IMR-90 (cell line): Measurements from ENCODE around the gene HECW1. TPM values are rescaled to one million over a fixed set of nuclear protein-coding genes. Genes with fewer than 3 reads are reported as not detected.

Experiments used
- ATAC-seq: fragments of 200-7000 bp; cut with Tn5 transposase; 2 replicates; pipeline ENCODE4 v1.9.1; 2020; ENCODE audit warnings: low read depth, mild to moderate bottlenecking, moderate library complexity
- BruUV-seq: library from RNA; stranded (reverse); fragments of 400-500 nt; replicated peaks from 2 replicates; lab custom pipeline; 2021; lab: Mats Ljungman, UMichigan
- CTCF ChIA-PET: fragments of 300-600 bp; formaldehyde crosslinking; extraction: SDS; loops from one replicate; lab custom pipeline; 2021; ENCODE audit warnings: antibody characterized with exemption; lab: Yijun Ruan, JAX
- POLR2A ChIA-PET: fragments of 300-600 bp; sonication (Branson Sonifier 250); formaldehyde crosslinking; loops from one replicate; lab custom pipeline; 2022; ENCODE audit warnings: antibody characterized with exemption; ENCODE audit not compliant: unreplicated experiment; lab: Charles Lee
- DNase-seq: peaks from one replicate; pipeline ENCODE4 v3.0.0; 2013
- H2AFZ ChIP-seq: replicated peaks from 2 replicates; pipeline ENCODE3; 2013; ENCODE audit warnings: low read length, mild to moderate bottlenecking; ENCODE audit not compliant: poor library complexity
- H2AK5ac ChIP-seq: 2 replicates; pipeline ENCODE4 v1.6.1; 2013; ENCODE audit warnings: low read depth, low read length, inconsistent platforms
- H2AK9ac ChIP-seq: replicated peaks from 2 replicates; pipeline ENCODE3; 2013; ENCODE audit warnings: mild to moderate bottlenecking, low read depth, low read length, moderate library complexity; ENCODE audit not compliant: poor library complexity
- H2BK120ac ChIP-seq: 2 replicates; pipeline ENCODE4 v1.6.1; 2013; ENCODE audit warnings: low read depth, low read length, inconsistent platforms
- H2BK15ac ChIP-seq: 3 replicates; pipeline ENCODE4 v1.6.1; 2013; ENCODE audit warnings: low read depth, low read length, inconsistent platforms
- H2BK20ac ChIP-seq: 2 replicates; pipeline ENCODE4 v1.6.1; 2013; ENCODE audit warnings: low read depth, mild to moderate bottlenecking, inconsistent platforms, low read length, moderate library complexity
- H2BK5ac ChIP-seq: 2 replicates; pipeline ENCODE4 v1.6.1; 2013; ENCODE audit warnings: mild to moderate bottlenecking, low read depth, low read length, inconsistent platforms; ENCODE audit not compliant: poor library complexity, severe bottlenecking
- H3K14ac ChIP-seq: replicated peaks from 2 replicates; pipeline ENCODE4 v1.6.1; 2013; ENCODE audit warnings: low read depth, low read length, inconsistent platforms
- H3K18ac ChIP-seq: 2 replicates; pipeline ENCODE4 v1.6.1; 2013; ENCODE audit warnings: low read depth, low read length, control low read depth
- H3K23ac ChIP-seq: 2 replicates; pipeline ENCODE4 v1.6.1; 2013; ENCODE audit warnings: low read depth, low read length, inconsistent platforms
- H3K27ac ChIP-seq: 2 replicates; pipeline ENCODE4 v1.5.1; 2013; ENCODE audit warnings: mild to moderate bottlenecking, control low read depth, low read length; ENCODE audit not compliant: insufficient read depth
- H3K27me3 ChIP-seq: 2 replicates; pipeline ENCODE4 v1.6.1; 2013; ENCODE audit warnings: low read length; ENCODE audit not compliant: control insufficient read depth, insufficient read depth
- H3K36me3 ChIP-seq: 2 replicates; pipeline ENCODE4 v1.6.1; 2013; ENCODE audit warnings: low read length, mixed read lengths; ENCODE audit not compliant: control insufficient read depth, insufficient read depth
- H3K4ac ChIP-seq: 2 replicates; pipeline ENCODE4 v1.6.1; 2013; ENCODE audit warnings: low read depth, low read length, inconsistent platforms
- H3K4me1 ChIP-seq: 2 replicates; pipeline ENCODE4 v1.6.1; 2013; ENCODE audit warnings: low read length, mixed read lengths; ENCODE audit not compliant: control insufficient read depth, insufficient read depth
- H3K4me2 ChIP-seq: 2 replicates; pipeline ENCODE4 v1.6.1; 2013; ENCODE audit warnings: low read depth, mild to moderate bottlenecking, control low read depth, low read length, moderate library complexity
- H3K4me3 ChIP-seq: 2 replicates; pipeline ENCODE4 v1.5.1; 2013; ENCODE audit warnings: low read depth, mild to moderate bottlenecking, control low read depth, low read length, moderate library complexity; ENCODE audit not compliant: insufficient read depth
- H3K56ac ChIP-seq: 2 replicates; pipeline ENCODE4 v1.6.1; 2013; ENCODE audit warnings: low read length, inconsistent platforms; ENCODE audit not compliant: insufficient read depth; ENCODE audit errors: extremely low read depth
- H3K79me1 ChIP-seq, 2 experiments: 2 replicates each; pipeline ENCODE4 v1.6.1; 2013; ENCODE audit warnings: low read length in 2 of 2, inconsistent platforms in 1 of 2, low read depth in 1 of 2
- H3K9ac ChIP-seq: 2 replicates; pipeline ENCODE4 v1.6.1; 2013; ENCODE audit warnings: low read depth, low read length, control low read depth
- H3K9me1 ChIP-seq: 2 replicates; pipeline ENCODE4 v1.6.1; 2013; ENCODE audit warnings: low read length, inconsistent platforms; ENCODE audit not compliant: insufficient read depth
- H3K9me3 ChIP-seq: 2 replicates; pipeline ENCODE4 v1.6.1; 2013; ENCODE audit warnings: low read length; ENCODE audit not compliant: control insufficient read depth, insufficient read depth
- H4K20me1 ChIP-seq: 2 replicates; pipeline ENCODE4 v1.6.1; 2013; ENCODE audit warnings: low read length, inconsistent platforms; ENCODE audit not compliant: insufficient read depth
- H4K5ac ChIP-seq: 2 replicates; pipeline ENCODE4 v1.6.1; 2013; ENCODE audit warnings: mild to moderate bottlenecking, low read depth, low read length, control low read depth
- H4K8ac ChIP-seq, 2 experiments: 2 replicates each; pipeline ENCODE4 v1.6.1; 2013; ENCODE audit warnings: low read depth in 2 of 2, low read length in 2 of 2, control low read depth in 1 of 2, inconsistent platforms in 1 of 2
- H4K91ac ChIP-seq: 2 replicates; pipeline ENCODE4 v1.6.1; 2013; ENCODE audit warnings: low read depth, low read length, inconsistent platforms; ENCODE audit not compliant: insufficient read depth
- CEBPB ChIP-seq: IDR thresholded peaks from 2 replicates; pipeline ENCODE4 v1.6.1; 2012; ENCODE audit warnings: low read depth, low read length, improper control_type of control experiment
- CHD1 ChIP-seq: IDR thresholded peaks from 2 replicates; pipeline ENCODE4 v1.6.1; 2012; ENCODE audit warnings: low read depth, low read length, improper control_type of control experiment
- FOS ChIP-seq: fragments of 150-350 bp; IDR thresholded peaks from 2 replicates; pipeline ENCODE4 v1.6.1; 2016; ENCODE audit warnings: low read depth, low read length
- RAD21 ChIP-seq: IDR thresholded peaks from 2 replicates; pipeline ENCODE4 v1.6.1; 2012; ENCODE audit warnings: low read length, improper control_type of control experiment
- RCOR1 ChIP-seq: IDR thresholded peaks from 2 replicates; pipeline ENCODE4 v1.6.1; 2012; ENCODE audit warnings: mild to moderate bottlenecking, low read length, improper control_type of control experiment; ENCODE audit not compliant: insufficient replicate concordance
- SMC3 ChIP-seq: fragments of 150-350 bp; IDR thresholded peaks from 2 replicates; pipeline ENCODE4 v1.6.1; 2016; ENCODE audit warnings: low read depth, mild to moderate bottlenecking, antibody characterized with exemption, low read length, moderate library complexity
- WGBS, 2 experiments: methylation state at CpG; one replicate each; pipeline versions ENCODE4 v1.1.5 to v1.1.7; 2013; ENCODE audit warnings: missing lambda C conversion rate in 2 of 2; ENCODE audit not compliant: insufficient read length in 1 of 2; ENCODE audit errors: extremely low coverage in 2 of 2; 5-methylcytosine and 5-hydroxymethylcytosine counted together
- dilution Hi-C: fragments of 300-500 bp; cut with HindIII; formaldehyde crosslinking; loops from one replicate; pipeline ENCODE4 v1.14.3; 2018; ENCODE audit warnings: low sequenced_read_pairs; ENCODE audit not compliant: unreplicated experiment
- in situ Hi-C: fragments of 300-500 bp; cut with MboI; formaldehyde crosslinking; loops from 3 replicates; pipeline ENCODE4 v1.14.3; 2019; ENCODE audit warnings: low sequenced_read_pairs, inconsistent platforms, mixed read lengths
- intact Hi-C: fragments of 100-400 bp; cut with micrococcal nuclease; formaldehyde crosslinking; loops from 2 replicates; pipeline ENCODE4 v1.10.0; 2022
- polyA plus RNA-seq, 3 experiments: library from polyadenylated mRNA; depleted of rRNA; stranded (reverse); fragments of >200 nt; gene quantifications; 2 replicates each; pipeline ENCODE4 v1.2.3, GENCODE V29; 2012; ENCODE audit warnings: low replicate concordance in 1 of 3
- total RNA-seq: library from RNA; depleted of rRNA; stranded (reverse); fragments of >200 nt; gene quantifications from 2 replicates; pipeline ENCODE4 v1.2.3, GENCODE V29; 2012
- TF ChIP-seq, protein P1 (sequence below): fragments of 150-350 bp; IDR thresholded peaks from 2 replicates; pipeline ENCODE4 v1.6.1; 2017; ENCODE audit warnings: mild to moderate bottlenecking, antibody characterized with exemption, low read length, low read depth

Gene HECW1
- total and polyA plus RNA-seq, 2 of the 4 experiments (the other 2 are of a cell fraction): 0.56 to 1.3 TPM

DNA sequence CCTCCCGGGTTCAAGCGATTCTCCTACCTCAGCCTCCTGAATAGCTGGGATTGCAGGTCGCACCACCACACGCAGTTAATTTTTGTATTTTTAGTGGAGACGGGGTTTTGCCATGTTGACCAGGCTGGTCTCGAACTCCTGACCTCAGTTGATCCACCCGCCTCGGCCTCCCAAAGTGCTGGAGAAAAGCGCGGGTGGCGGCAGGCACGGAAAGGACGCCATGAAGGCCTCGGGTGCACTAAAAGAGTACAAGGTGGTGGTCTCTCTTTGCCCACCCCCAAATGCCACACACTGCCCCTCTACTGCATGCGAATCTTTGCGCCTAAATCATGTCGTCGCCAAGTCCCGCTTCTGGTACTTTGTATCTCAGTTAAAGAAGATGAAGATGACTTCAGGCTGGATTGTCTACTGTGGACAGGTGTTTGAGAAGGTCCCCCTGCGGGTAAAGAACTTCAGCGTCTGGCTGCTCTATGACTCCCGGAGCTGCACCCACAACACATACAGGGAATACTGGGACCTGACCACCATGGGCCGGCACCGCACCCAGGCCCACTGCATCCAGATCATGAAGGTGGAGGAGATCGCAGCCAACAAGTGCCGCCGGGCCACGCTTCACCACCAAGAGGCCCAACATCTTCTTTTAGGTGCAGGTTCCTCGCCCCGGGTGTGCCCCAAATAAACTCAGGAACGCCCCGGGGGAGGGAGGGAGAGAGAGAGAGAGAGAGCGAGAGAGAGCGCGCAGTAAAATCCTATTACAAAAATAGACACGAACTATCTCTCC lies 161.7 kb downstream of the HECW1 start:
- H4K20me1 ChIP-seq: no peaks in the 10 kb centered on the region
- in situ Hi-C loops: loop anchor here (25.0 kb wide), 1 partner anchor 438 kb away; no protein-coding TSS in a partner anchor
- no peak overlapping the region for H3K4me2 ChIP-seq
- POLR2A ChIA-PET: no interaction called here
- no peak overlapping the region for H2AK5ac ChIP-seq
- H4K8ac ChIP-seq: no peak overlapping the region
- H3K9me1 ChIP-seq: no peaks in the 10 kb centered on the region
- H3K4me3 ChIP-seq: no peak overlapping the region
- no peak overlapping the region for H3K18ac ChIP-seq
- no peak overlapping the region for H2BK5ac ChIP-seq
- intact Hi-C loops: no loop called here
- H3K27ac ChIP-seq: no peak overlapping the region
- no peak overlapping the region for H2AFZ ChIP-seq
- no peak overlapping the region for H3K56ac ChIP-seq
- DNase-seq (no peak), ATAC-seq (no peak)
- H3K14ac ChIP-seq: no peak overlapping the region
- H2BK120ac ChIP-seq: no peak overlapping the region
- no TSS peak for BruUV-seq
- no peaks in the 10 kb centered on the region for H3K36me3 ChIP-seq
- H3K4ac ChIP-seq: no peak overlapping the region
- no peak overlapping the region for H4K5ac ChIP-seq
- dilution Hi-C loops: no loop called here
- H3K9me3 ChIP-seq: no peaks in the 10 kb centered on the region
- 85% methylated on average over 4 of the region's 36 CpGs; no CpG with 5 or more reads in 1 of the 2 experiments for WGBS, 2 experiments
- H3K23ac ChIP-seq: no peak overlapping the region
- H2BK15ac ChIP-seq: no peak overlapping the region
- no peaks in the 10 kb centered on the region for H3K4me1 ChIP-seq
- no peaks in the 10 kb centered on the region; the same call in none of the 2 replicates for H3K27me3 ChIP-seq
- no peak overlapping the region for H2AK9ac ChIP-seq
- no peak overlapping the region for H2BK20ac ChIP-seq
- no peaks in the 10 kb centered on the region for H3K79me1 ChIP-seq
- H3K9ac ChIP-seq: no peak overlapping the region
- CTCF ChIA-PET: no interaction called here
- TF ChIP-seq RCOR1 (no peak), RAD21 (no peak), SMC3 (no peak), CHD1 (no peak), FOS (no peak), CEBPB (no peak)
- TF ChIP-seq, protein P1, sequence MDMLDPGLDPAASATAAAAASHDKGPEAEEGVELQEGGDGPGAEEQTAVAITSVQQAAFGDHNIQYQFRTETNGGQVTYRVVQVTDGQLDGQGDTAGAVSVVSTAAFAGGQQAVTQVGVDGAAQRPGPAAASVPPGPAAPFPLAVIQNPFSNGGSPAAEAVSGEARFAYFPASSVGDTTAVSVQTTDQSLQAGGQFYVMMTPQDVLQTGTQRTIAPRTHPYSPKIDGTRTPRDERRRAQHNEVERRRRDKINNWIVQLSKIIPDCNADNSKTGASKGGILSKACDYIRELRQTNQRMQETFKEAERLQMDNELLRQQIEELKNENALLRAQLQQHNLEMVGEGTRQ: no peak
- H4K91ac ChIP-seq: no peak overlapping the region
